HG02981 (cell line): ENCODE data around the gene IGF2BP2.
"Not testable (repeated sequence)": the region's sequence is repeated elsewhere in the genome, so short reads cannot be mapped to it uniquely, and the experiment has no call there.

Experiments
- ATAC-seq: cut with Tn5 transposase; IDR thresholded peaks from one replicate; pipeline ENCODE4 v1.9.1; 2021; ENCODE audit warnings: mild to moderate bottlenecking, moderate library complexity; ENCODE audit not compliant: unreplicated experiment

The IGF2BP2 gene

DNA sequence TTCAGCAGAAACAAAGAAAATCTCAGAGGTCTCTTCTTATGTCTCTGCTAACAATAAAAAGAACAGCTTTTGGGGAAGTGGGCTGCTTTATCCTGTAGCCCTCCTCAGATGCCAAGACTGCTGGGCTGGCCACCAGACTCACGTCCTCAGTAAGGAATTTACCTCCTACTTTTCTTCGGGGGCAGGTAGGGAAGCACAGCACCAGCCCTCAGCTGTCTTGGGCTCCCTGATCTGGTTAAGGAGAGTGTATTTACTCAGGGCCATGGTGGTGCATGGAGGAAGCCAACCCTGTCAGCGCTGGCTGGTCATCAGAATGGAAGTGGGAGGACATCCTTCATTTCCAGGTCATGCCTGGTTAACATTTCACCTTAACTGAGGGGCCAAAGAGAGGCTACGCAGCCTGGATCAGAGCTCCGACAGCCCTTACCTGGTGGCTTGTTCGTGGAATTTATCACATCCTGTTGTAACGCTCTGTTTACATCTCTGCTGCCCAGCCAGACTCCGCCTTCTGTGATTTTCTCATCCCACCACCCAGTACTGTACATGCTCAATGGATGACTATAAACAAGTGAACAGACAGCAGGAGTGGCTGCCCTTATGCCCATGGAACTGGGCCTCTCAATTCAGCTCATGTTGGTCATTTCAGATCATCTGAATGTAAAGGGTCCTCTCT, 108.3 kb downstream of the IGF2BP2 start:
- no peak for ATAC-seq

DNA sequence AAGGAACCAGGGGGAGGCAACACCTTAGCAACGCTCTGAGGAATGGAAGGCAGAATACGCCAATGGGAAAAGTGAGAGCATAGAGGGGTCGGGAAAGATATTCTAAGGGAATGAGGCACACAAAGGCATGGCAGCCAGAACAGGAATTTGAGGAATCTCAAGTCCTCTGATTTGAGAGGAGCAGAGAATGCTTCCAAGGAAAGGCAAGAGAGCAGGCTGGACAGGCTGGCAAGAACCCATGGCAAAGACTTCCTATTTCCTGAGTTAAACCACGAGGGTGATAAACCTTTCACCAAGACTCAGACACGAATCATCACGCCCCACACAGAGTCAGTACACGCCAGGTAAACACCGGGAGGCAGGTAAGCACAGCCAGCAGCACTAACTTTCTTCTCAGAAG, 109.8 kb downstream of the IGF2BP2 start:
- ATAC-seq, result no peak

DNA sequence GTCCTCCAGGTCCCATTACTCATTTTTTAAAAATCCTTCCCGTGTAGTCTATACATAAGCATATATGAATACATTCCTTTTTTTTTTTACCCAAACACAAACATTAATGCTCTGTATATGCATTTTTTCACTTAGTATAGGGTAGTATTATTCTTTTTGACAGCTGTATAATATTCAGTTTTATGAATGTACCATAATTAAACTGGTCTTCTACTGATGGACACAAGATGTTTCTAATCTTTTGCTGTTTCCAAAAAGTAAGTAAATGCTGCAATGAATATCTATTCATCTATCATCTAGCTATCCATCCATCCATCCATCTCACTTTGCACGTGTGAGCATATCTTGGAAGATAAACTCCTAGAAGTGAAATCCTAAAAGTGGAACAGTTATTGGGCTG, 110.8 kb downstream of the IGF2BP2 start:
- ATAC-seq, result no peak

DNA sequence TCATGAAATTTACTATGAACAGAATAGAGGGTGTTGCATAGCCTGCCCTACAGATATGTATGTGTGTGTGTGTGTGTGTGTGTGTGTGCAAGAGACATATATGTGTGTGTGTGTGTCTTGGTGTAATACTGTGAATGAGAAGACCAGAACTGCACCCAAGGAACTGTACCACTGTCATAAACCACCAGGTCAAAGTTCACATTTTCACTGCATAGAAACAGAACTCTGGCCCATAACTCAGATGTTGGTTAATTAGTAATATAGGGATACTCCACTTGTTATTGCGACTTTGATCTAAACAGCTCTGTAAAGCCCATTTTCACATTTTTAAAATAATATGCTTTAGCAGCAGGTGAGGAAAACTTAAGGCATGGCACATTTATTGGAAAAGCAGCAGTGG, 111.8 kb downstream of the IGF2BP2 start:
- no peak for ATAC-seq

DNA sequence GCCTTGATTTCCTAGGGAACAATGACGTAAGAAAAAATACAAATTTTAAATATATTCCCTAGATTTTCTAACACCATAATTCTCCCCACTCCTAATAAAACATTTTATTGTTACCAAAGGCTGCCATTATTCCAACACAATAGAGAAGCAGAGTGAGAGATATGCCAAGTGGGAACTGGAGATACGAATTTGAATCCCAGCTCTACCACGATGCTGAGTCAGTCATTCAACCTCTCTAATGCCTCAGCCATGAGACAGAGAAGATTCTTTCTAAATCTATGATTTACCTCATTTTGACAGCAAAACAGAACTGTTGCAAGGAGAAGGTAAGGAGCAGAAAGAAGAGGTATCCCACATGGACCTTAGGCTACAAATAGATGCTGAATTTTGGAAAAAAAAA, 112.5 kb downstream of the IGF2BP2 start:
- no peak for ATAC-seq

DNA sequence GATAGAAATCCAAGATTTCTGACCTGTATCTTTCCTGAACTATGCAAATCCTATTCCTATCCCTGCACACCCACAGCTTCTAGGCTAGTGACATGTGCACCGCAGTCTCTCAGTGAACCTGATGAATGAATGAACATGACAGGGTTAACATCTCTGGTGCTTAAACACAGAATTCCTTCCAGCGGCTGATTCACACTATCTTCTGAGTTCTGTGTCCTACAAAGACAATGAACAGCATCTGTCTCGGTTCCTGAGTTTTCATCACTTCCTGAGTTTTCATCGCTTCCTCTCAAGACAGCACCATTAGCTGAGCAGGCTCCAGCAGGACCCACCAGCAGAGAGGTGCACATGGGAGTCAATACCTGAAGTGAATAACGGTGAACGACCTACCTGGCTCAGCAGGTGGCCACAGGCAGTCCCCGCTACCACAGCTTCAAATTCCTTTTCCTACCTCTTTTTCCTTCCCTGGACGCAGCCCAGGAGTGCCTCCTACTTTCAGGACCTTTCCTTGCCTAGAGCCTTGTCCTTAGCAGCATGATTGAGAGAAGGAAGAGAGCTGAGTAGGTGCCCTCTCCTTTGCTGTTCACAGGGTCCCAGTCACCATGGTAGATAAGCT, 113.5 kb downstream of the IGF2BP2 start:
- no peak for ATAC-seq

DNA sequence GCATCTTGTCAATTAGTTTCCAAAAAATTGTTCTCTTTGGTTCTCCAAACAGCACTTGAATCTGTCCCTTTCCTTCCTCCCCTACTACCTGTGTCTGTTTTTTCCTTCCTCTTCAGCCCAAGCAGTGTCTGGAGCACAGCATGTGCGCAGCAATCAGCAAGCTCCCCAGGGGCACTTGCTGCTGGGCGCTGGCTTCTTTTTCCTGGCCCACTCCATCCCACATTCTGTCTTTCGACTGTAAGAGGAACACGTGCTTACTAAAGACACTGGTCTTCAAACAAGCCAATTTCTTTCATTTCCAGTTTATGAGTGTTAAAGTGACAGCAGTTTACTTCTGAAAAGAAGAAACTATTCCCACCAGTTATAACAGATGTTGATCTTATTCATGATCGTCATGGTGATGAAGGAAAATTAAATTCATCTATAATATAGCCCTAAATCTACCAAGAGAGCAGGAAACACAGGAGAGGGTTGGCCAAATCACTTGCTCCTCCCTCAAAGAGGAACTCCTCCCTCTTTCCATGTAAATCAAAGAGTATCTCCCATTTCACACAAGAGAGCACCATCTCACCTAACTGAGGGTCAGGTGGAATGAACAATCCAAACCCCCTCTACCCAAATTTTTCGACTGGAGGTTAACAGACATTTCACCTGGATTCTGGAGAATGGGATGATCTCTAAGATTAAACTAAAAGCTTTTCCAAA, 115.4 kb downstream of the IGF2BP2 start:
- ATAC-seq, result no peak

DNA sequence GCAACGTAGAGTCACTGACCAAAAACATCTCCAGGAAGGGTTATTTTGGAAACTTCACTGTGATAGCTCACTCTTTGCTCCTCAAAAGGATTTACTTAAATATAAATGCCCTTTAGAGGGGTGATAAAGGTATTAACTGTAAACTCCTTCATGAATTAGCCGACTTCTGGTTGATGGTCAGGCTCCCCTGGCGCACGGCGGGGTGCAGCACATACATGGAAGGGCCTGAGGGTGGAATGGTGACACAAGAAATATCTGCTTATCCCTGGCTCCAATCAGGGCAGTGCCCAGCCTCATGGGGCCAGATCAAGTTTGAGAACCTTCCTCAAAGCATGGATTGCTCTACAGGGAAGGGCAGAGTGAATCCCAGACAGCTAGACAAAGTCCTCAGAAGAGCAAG, 116.5 kb downstream of the IGF2BP2 start:
- no peak for ATAC-seq

DNA sequence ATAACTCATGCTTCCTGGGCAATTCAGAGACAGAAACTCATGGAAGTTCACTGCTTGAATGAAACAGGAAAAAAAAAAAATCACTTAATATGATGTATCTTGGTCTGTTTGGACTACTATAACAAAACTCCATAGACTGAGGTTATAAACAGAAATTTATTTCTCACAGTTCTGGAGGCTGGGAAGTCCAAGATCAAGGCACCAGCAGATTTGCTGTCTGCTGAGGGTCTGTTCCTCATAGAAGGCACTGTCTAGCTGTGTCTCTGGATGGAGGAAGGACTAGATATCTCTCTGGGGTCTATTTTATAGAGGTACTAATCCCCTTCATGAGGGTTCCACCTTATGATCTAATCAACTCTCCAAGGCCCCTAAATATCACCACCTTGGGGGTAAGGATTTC, 119.3 kb downstream of the IGF2BP2 start:
- ATAC-seq, result no peak

DNA sequence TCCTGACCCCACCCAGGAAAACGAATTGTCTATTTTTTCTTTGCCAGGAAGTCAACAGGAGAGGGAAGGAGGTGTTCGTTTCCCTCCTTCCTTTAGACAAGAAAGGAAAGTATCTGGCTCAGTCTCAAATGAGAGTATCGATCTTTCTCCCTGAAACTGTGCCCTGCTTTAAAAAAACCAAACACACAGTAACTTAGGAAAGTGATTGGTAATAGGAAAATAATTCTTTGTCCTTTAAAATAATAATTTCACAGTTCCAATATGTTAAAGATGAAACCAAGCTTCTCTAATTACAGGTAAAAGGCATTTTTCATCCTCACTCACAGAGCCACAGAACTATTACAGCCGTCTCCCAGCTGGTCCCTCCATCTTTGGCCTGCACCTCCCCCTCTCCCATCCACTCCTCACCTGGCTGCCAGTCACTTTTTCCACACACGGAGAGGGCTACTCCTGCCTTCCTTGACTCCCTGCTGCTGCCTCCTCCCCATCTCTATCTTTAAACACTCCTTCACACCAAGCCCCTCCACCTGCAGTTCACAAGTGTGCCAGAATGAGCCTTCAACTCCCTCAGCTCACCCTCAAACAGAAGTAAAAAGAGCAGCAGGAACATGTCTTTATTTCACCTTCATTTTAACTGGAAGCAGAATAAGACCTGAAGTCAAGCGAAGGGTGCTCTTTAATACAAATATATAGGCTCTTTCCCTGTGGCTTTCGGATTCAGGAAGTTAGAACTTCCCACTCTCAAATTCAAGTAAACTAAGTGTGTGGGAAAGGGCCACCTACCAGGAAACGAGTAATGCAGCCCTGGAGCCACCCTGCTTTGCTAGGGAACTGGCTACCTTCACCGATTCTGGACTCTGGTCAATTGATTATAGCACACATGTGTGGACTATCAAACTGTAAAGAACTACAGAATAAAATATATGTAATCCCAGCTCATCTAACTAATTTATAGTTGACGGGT, 122.3 kb downstream of the IGF2BP2 start:
- ATAC-seq, result no peak

DNA sequence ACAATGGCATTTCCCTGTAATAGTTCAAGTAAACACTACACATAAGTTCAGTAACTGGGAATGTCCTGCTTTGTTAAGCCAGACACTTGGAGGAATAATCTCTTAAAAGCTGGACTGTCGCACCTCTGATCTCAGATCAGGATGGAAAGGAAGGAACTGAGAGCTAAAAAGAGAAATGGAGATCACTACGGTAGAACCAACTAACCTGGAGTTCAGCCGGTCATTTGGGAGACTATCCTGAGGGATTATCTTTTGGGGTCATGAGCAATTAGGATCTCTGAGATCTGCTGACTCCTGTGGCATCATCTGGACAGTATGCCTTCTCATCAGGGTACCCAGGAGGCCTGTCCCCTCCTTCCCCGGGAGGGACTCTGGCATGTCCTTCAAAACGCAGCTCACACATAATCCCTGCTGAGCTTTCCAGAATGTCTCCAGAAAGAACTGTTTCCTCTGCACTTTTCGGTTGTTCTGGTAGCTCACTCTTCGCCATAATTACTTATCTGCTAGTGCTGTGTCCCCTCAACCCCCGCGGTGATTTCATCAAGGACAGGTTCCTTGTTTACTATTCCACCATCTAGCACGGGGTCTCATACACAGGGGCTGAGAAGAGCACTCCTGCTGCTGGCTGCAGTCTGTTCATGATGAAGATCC, 123.1 kb downstream of the IGF2BP2 start:
- ATAC-seq, result no peak

DNA sequence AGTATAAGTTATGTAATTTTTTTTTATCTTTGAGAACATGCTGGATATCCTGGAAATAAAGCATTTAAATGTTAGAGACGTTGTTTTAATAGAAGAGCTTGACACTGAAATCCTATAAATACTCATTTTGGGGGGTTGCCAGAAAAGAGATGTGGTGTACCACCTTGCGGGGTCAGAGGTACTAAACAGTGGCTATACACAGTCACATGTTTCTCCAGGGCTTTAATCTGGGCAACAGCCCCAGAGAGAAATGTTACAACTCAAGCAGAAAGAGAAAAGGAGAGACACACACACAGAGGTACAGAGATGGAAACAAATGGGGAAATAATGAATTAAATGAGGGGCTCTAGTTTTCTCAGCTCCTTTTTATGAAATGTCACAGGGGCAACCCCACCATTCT, 124.9 kb downstream of the IGF2BP2 start:
- no peak for ATAC-seq

DNA sequence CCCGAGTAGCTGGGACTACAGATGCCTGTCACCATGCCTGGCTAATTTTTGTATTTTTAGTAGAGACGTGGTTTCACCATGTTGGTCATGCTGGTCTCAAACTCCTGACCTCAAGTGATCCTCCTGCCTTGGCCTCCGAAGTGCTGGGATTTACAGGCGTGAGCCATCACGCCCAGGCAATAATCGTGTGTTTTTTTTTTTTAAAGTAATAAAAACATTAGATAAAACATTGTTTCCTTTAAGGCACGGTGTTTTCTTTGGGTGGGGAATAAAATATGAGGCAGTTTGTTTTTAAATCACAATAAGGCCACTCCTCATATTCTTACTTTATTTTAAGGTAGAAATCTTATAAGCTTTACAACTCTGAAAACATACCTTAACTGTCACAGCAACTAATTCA, 127.6 kb downstream of the IGF2BP2 start:
- ATAC-seq, result not testable (repeated sequence)

DNA sequence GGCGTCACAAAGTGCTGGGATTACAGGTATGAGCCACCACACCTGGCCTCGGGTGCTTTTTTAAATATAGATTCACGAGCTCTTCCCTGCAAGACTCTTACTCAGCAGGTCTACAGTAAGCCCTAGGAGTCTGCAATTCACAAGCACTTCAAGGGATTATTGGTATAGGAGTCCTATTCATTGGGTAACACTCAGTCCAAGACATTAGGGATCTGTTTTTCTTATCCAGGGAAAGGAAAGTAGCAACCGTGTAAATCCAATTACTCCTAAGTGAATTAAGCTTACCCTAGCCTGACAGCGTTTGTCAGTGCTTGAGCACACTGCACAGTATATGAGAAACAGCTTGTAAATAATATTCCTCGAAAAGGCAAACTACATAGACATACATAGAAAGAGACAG, 128.8 kb downstream of the IGF2BP2 start:
- ATAC-seq, result no peak

DNA sequence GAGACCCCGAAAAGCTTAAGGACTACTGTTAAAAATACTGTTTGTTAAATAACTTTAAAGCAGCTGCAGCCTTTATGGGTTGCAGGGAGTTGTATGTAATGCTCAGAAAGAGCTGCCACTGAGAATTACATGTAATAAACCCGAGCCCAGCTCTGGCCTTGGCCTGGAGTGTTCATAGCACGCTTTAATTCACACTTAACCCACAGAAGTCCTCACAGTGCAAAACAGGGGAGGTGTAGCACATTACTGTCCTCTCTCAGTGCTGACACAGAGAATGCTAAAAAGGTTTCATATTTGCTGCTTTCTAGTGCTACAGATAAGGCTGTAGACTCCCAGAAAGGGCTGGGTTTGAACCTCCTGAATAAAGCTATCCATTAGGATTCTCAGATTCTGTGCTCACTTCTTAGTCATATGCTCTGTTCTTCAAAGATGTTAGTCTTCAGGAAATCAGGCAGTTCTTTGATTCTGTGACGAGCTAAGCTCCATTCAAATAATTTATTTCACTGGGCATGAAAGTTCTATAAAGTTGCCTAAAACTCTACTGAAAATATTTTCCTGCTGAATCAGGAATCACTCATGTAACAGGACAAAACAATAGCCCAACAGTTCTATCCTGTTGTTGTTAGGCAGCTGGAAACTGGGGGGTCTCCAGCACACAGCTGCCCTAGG, 130.7 kb downstream of the IGF2BP2 start:
- ATAC-seq, result no peak

DNA sequence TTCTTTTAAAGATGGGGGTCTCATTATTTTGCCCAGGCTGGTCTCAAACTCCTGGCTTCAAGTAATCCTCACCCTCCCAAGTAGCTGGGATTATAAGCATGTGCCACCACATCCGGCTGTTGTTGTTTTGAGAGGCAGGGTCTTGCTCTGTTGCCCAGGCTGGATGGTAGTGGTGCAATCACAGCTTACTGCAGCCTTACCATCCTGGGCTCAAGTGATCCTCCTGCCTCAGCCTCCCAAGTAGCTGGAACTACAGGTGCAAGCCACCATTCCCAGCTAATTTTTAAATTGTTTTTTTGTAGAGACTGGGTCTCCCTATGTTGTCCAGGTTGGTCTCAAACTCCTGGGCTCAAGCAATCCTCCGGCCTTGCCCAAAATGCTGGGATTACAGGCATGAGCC, 133.2 kb downstream of the IGF2BP2 start:
- no peak for ATAC-seq

DNA sequence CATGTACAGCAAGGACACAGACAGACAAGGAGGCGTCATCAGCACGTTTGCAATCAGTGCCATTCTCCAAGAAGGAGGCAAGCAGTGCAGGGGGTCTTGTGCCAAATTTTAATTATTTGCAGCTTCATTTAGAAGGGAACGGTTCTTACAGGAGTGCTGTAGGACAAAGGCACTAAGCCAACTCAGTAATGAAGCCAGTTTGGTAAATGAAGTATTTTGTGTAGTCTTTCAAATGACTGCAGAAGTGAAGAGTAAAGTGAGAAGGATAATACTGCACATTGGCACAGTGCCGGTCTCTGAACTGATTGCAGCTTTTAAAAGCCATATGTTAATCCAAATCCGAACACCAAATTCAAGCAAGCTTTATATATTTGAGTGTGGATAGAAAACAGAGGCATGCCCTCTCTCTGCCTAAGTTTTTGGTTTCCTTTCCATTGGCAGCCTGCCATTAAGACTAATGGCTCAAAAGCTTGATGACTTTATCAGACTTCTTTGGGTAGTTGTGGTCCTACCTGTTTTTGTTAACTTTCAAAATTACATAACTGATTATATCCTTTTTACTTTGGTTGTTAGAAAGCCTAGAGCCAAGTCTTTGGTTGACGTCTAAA, 137.5 kb downstream of the IGF2BP2 start:
- ATAC-seq, result no peak

DNA sequence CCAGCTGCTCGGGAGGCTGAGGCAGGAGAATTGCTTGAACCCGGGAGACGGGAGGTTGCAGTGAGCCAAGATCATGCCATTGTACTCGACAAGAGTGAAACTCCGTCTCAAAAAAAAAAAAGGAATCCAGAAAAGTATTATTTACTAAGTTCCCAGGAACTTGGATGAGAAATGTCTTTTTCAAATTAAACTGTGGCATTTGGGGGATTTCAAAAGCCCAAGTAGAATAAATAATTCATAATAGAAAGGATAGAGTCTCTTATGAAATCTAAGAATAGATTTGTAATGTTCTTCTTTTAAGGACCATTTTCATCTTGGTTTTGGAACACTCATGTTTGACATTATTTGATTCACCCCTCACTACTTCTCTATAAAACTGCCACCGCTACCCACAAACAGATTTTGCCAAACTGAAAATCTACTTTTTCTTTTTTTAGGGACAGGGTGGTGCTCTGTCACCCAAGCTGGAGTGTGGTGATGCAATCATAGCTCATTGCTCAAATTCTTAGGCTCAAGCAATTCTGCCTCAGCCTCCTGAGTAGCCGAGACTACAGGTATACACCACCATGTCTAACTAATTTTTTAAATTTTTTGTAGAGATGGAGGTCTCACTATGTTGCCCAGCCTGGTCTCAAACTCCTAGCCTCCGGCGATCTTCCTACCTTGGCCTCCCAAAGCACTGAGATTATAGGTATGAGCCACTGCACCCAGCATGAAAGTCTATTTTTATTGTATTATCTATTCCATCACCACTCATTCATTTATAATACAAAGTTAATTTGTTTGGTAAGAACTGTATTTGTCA, 139.4 kb downstream of the IGF2BP2 start:
- ATAC-seq, result no peak

DNA sequence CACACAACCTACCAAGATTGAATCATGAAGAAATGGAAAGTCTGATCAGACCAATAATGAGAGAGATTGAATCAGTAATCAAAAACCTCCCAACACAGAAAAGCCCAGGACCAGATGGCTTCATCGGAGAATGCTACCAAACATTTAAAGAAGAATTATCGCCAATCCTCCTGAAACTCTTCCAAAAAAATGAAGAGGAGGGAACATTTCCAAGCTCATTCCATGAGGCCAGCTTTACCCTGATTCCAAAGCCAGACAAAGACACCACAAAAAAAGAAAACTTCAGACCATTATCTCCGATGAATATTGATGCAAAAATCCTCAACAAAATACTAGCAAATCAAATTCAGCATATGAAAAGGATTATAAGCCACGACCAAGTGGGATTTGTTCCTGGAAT, 144.6 kb downstream of the IGF2BP2 start:
- ATAC-seq, result no peak
